Heart left ventricle (tissue), 16 donors: ENCODE results near the gene STKLD1. TPM values are rescaled to one million over a fixed set of nuclear protein-coding genes. Genes with fewer than 3 reads are reported as not detected.
A peak's percentile ranks its signal among the peaks of the same experiment; 100 is the strongest.

Experiments
- ATAC-seq, 4 donors: fragments of 200-7000 bp; cut with Tn5 transposase; one replicate each; pipeline ENCODE4 v1.9.1; 2020 to 2022; ENCODE audit warnings: moderate library complexity in 4 of 4, mild to moderate bottlenecking in 3 of 4, moderate number of reproducible peaks in 1 of 4
- DNase-seq, 5 donors: peaks; one replicate each; pipeline ENCODE4 v3.0.0-alpha.2; 2020
- H3K27ac ChIP-seq, 12 donors: fragments of 200-600 bp; sonication (generic) in 4 of 12; one replicate each; pipeline versions ENCODE4 v1.5.0 to v1.8.0; 2016 to 2022; ENCODE audit warnings: mild to moderate bottlenecking in 2 of 12
- H3K27me3 ChIP-seq, 9 donors: fragments of 200-600 bp; sonication (generic) in 2 of 9; one replicate each; pipeline versions ENCODE4 v1.5.1 to v1.8.0; 2016 to 2022; ENCODE audit warnings: mild to moderate bottlenecking in 3 of 9
- H3K36me3 ChIP-seq, 9 donors: fragments of 200-600 bp; sonication (generic) in 2 of 9; one replicate each; pipeline versions ENCODE4 v1.5.0 to v1.8.0; 2018 to 2022; ENCODE audit warnings: mild to moderate bottlenecking in 2 of 9
- H3K4me1 ChIP-seq, 12 donors: fragments of 200-600 bp; sonication (generic) in 4 of 12; one replicate each; pipeline versions ENCODE4 v1.5.0 to v1.8.0; 2016 to 2022; ENCODE audit warnings: mild to moderate bottlenecking in 3 of 12
- H3K4me3 ChIP-seq, 12 donors: fragments of 200-600 bp; sonication (generic) in 4 of 12; one replicate each; pipeline versions ENCODE4 v1.5.0 to v1.8.0; 2017 to 2022; ENCODE audit warnings: mild to moderate bottlenecking in 9 of 12, moderate library complexity in 4 of 12
- H3K9me3 ChIP-seq, 12 donors: fragments of 200-600 bp; sonication (generic) in 4 of 12; one replicate each; pipeline versions ENCODE4 v1.5.0 to v1.8.0; 2016 to 2022; ENCODE audit warnings: mild to moderate bottlenecking in 1 of 12
- POLR2A ChIP-seq, 2 donors: fragments of 450-650 bp; IDR thresholded peaks; one replicate each; pipeline ENCODE4 v1.6.1; 2017; ENCODE audit warnings: antibody characterized with exemption in 2 of 2, mild to moderate bottlenecking in 2 of 2, moderate library complexity in 2 of 2
- WGBS, 4 donors: extraction: QIAGEN DNeasy Blood & Tissue Kit in 2 of 4; methylation state at CpG; one replicate each; pipeline versions ENCODE4 v1.1.5 to v1.1.7; 2013 to 2018; 5-methylcytosine and 5-hydroxymethylcytosine counted together
- intact Hi-C, 10 donors: fragments of 100-400 bp; cut with DNase I; formaldehyde crosslinking; loops; one replicate each; pipeline versions ENCODE4 v1.11.1 to v1.14.2; 2022
- polyA plus RNA-seq, 2 donors: library from polyadenylated mRNA; stranded (reverse); fragments of 200-250 nt; gene quantifications; one replicate each; pipeline ENCODE4 v1.2.3, GENCODE V29; 2013
- total RNA-seq, 9 donors: library from RNA; depleted of rRNA in 2 of 9; stranded (reverse); fragments of >200 nt in 2 of 9; fragmentation: NEBNext Ultra II Directional in 3 of 9; extraction: Animal tissue kit (Norgen Biotek cat#: 25700) in 3 of 9; gene quantifications; one replicate each; pipeline versions ENCODE4 v1.1.0 to v1.2.4, GENCODE V29; 2016 to 2023
- TF ChIP-seq, protein P1 (sequence below), 12 donors: fragments of 200-600 bp; sonication (generic) in 4 of 12; IDR thresholded peaks; one replicate each; pipeline versions ENCODE4 v1.5.0 to v1.8.0; 2018 to 2022; ENCODE audit warnings: antibody characterized with exemption in 12 of 12, mild to moderate bottlenecking in 5 of 12
- donor health status: ischemic (EF 13 %, LVEDD 7.1; RV severe dilation, severe dysfunction).
- donor health status: healthy with polysubstance abuse.
- donor health status: DM: no; HTN: yes; CAD: no.
- donor health status: DM: no; HTN: no; CAD: no.
- donor health status: ischemic (EF 25% LVEDD 6.9; RV normal size, moderate dysfunction).
- donor health status: ischemic (EF 25% LVEDD 5.7; RV mildly dilated, moderate dysfunction).
- donor health status: healthy.
- donor health status: DM: yes; HTN: yes; CAD: no.
- donor health status: ischemic (EF 35%, LVEDD 5.7; RV mildly dilated, moderate dysfunction).
- donor health status: nonischemic (EF 11% LVEDD 7.7; RV severe dilation, severe dysfunction).
- donor health status: DM: yes; HTN: yes; CAD: no.
- donor health status: PGD.
- donor health status: ischemic (EF 29% LVEDD 5.4; RV normal size, mild dysfunction).
- donor health status: nonischemic (EF 23%, LVEDD 6.1; RV moderate dilation, normal function).

The STKLD1 gene
- total and polyA plus RNA-seq, 11 donors, result 0.25 to 0.91 (median 0.46) TPM; not detected in 2

DNA sequence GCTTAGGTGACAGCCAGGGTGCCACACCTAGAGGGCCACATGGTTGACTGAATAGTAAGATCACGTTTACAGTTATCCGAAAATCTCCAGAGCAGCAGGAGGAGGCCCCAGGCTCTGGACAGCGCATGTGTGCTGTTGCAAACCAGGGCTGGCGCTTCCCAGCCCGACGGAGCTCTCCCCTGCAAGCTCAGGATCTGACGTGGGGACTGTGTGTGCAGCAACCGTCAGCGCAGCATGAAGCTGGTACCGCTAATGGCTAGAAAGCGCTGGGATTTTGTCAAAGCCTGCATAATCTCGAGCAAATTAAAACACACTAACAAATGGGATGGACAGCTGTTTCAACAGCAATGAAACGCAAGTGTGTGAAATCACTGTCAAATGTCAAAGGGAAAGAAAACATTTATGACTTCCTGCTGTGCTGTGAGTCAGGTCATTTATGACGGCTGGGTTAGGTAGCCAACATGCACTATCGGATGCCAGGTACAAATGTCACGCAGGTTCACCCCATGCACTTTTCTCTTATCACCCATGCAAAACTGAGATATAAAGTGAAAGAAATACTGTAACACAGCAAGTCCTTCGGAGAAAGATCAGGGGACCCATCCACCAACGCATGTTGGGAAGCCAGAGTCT, 7.8 kb upstream of the STKLD1 start:
- Histone ChIP-seq H3K4me1 (peaks cover 3 to 66% (median 57%) of the 10 kb centered on the region in 12 donors), H3K27me3 (no peaks in the 10 kb centered on the region), H3K4me3 (no peak overlapping the region), H3K27ac (no peak overlapping the region), H3K9me3 (no peaks in the 10 kb centered on the region), H3K36me3 (peaks cover 0 to 87% (median 55%) of the 10 kb centered on the region in 9 donors)
- ATAC-seq (peak in 1 of 4 donors; percentile 23), DNase-seq (no peak)
- 56 to 77% (median 68%) methylated on average over 18 of the region's 18 CpGs for WGBS, 4 donors
- intact Hi-C loops, result no loop called here
- TF ChIP-seq POLR2A (IDR thresholded peaks at IDR 0.05), result no peak
- TF ChIP-seq, protein P1, sequence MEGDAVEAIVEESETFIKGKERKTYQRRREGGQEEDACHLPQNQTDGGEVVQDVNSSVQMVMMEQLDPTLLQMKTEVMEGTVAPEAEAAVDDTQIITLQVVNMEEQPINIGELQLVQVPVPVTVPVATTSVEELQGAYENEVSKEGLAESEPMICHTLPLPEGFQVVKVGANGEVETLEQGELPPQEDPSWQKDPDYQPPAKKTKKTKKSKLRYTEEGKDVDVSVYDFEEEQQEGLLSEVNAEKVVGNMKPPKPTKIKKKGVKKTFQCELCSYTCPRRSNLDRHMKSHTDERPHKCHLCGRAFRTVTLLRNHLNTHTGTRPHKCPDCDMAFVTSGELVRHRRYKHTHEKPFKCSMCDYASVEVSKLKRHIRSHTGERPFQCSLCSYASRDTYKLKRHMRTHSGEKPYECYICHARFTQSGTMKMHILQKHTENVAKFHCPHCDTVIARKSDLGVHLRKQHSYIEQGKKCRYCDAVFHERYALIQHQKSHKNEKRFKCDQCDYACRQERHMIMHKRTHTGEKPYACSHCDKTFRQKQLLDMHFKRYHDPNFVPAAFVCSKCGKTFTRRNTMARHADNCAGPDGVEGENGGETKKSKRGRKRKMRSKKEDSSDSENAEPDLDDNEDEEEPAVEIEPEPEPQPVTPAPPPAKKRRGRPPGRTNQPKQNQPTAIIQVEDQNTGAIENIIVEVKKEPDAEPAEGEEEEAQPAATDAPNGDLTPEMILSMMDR (IDR thresholded peaks at IDR 0.05), result no peak

DNA sequence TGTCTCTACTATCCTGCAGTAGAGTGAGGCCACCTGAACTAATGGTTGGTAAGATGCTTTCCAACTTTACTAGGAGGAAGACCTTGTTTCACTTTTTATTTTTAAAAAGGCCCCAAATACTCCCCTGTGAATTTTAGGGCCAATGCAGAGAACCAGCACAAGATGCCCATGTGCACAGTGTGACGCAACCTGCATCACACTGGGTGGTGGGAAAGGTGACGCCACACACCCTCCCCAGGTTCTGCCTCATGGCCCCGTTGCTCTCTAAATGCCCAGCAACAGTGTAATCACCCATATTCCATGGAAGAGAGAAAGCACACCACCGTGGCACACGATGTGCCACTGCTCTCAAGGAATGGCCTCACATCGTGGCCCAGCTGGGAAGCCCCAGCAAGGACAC, 6.7 kb upstream of the STKLD1 start:
- Histone ChIP-seq H3K36me3 (peaks cover 0 to 79% (median 45%) of the 10 kb centered on the region in 9 donors), H3K9me3 (no peaks in the 10 kb centered on the region), H3K27me3 (no peaks in the 10 kb centered on the region), H3K4me1 (peaks cover 3 to 74% (median 66%) of the 10 kb centered on the region in 12 donors), H3K27ac (peak overlapping the region in 1 of 12 donors; percentile 78), H3K4me3 (no peak overlapping the region)
- ATAC-seq (no peak), DNase-seq (no peak)
- TF ChIP-seq, protein P1 (IDR thresholded peaks at IDR 0.05), result no peak
- no peak for TF ChIP-seq POLR2A (IDR thresholded peaks at IDR 0.05)
- WGBS, 4 donors, result 81 to 88% (median 83%) methylated on average over 6 of the region's 6 CpGs
- intact Hi-C loops, result no loop called here

DNA sequence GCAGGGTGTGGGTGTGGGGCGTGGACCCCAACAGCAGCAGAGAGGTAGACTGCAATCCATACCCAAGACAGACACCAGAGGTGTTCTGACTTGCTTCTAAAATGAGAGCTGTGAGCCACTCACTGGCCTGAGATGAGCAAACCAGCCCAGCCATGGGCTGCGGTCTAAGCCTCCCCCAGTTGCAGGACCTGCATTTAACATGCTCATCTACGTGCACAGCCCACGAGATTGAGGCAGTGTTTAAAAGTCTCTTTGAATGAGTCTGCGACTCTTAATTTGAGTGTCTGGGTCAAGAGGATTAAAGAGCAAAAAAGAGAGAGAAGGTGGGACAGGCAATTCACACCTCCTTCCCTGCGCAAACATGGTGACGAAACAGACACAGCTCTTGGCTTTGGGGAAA, 6.2 kb upstream of the STKLD1 start:
- H3K9me3 ChIP-seq, result no peaks in the 10 kb centered on the region
- peaks cover 3 to 80% (median 71%) of the 10 kb centered on the region in 12 donors for H3K4me1 ChIP-seq
- H3K4me3 ChIP-seq, result no peak overlapping the region
- H3K27me3 ChIP-seq, result no peaks in the 10 kb centered on the region
- H3K36me3 ChIP-seq, result peaks cover 0 to 74% (median 41%) of the 10 kb centered on the region in 9 donors
- TF ChIP-seq POLR2A (IDR thresholded peaks at IDR 0.05), result no peak
- TF ChIP-seq, protein P1 (IDR thresholded peaks at IDR 0.05), result no peak
- intact Hi-C loops, result no loop called here
- ATAC-seq, result no peak
- H3K27ac ChIP-seq, result peak overlapping the region in 1 of 12 donors; percentile 78
- DNase-seq, result no peak
- WGBS, 4 donors, result 81 to 86% (median 84%) methylated on average over 7 of the region's 7 CpGs

DNA sequence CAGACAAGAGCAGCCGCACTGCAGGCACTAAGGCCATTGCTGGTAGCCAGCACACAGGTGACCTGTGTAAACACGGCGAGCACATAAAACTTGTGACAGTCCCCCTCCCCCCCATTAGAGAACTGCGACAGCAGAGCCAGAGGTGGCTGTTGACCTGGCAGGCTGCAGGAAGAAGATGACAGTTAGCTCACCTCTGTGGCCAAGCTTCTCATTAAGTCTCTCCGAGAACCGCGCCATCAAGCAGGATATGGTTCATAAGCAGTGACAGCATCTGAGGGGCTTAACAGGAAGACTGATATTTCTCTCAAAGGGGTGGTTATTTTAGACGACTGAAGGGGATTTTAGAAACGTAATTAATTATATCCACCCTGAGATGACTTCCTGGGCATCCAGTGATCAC, 5.5 kb upstream of the STKLD1 start:
- 66 to 81% (median 71%) methylated on average over 8 to 9 of the region's 9 CpGs for WGBS, 4 donors

More for the DNA sequence above, 5.5 kb upstream of the STKLD1 start:
- H3K27me3 ChIP-seq, result no peaks in the 10 kb centered on the region
- DNase-seq (no peak), ATAC-seq (no peak)
- H3K4me3 ChIP-seq, result peak overlapping the region in 1 of 12 donors; percentile 23
- peaks cover 3 to 85% (median 71%) of the 10 kb centered on the region in 12 donors for H3K4me1 ChIP-seq
- TF ChIP-seq, protein P1 (IDR thresholded peaks at IDR 0.05), result no peak
- no peak for TF ChIP-seq POLR2A (IDR thresholded peaks at IDR 0.05)
- peak overlapping the region in 1 of 12 donors; percentile 78 for H3K27ac ChIP-seq
- peaks cover 0 to 66% (median 33%) of the 10 kb centered on the region in 9 donors for H3K36me3 ChIP-seq
- intact Hi-C loops, result no loop called here
- no peaks in the 10 kb centered on the region for H3K9me3 ChIP-seq
